ENCODE data around the gene OARD1.
"Not testable (repeated sequence)": the region's sequence is repeated elsewhere in the genome, so short reads cannot be mapped to it uniquely, and the experiment has no call there.

Gene OARD1

GRCh38 chr6:41071923-41072835 lies at the start of gene OARD1:
Gene OARD1 (minus strand): TSS chr6:41072356. CDS start chr6:41071634, 722 bp downstream.
- FAIRE-seq = peak; percentile 94

DNA sequence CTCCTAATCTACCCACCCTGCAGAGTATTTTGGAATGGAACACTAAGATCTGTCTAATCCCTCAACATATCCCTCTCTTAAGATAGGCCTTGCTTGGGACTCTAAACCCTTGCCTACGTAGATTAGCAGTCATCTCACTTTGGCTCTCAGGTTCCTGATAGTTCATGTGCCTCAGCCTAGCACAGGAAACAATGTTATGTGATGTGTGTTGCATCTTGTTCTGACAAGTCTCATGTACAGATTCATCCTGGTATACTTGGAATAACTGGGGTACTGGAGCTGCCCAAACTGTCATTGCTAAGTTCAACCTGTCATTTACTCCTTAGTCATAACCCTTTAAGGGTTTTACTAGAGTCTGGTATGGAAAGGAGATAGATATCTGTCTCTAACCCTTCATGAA lies 47.9 kb upstream of the OARD1 start:
- no peak for FAIRE-seq

GRCh38 chr6:41119508-41119907 lies 47.4 kb upstream of the OARD1 start:
- FAIRE-seq = no peak

- not testable (repeated sequence) for FAIRE-seq
Observed at GRCh38 chr6:41115027-41115426, 42.9 kb upstream of the OARD1 start.

DNA sequence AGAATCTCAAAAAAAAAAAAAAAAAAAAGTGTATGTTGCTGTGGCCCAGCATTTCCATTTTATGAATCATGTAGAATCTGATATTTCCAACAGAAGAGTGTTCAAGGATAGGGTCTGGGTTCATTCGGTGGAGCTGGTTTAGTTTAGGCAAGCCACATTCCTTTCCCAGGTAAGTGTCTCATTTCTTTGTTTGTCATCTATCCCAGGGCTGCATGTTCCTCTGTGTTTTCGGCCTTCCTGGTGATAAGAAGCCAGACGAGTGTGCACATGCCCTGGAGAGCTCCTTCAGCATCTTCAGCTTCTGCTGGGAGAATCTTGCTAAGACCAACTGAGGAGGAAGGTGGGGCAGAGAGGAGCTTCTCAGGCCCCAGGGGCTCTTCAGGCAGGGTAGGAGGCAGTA lies 38.9 kb upstream of the OARD1 start:
- no peak for FAIRE-seq

DNA sequence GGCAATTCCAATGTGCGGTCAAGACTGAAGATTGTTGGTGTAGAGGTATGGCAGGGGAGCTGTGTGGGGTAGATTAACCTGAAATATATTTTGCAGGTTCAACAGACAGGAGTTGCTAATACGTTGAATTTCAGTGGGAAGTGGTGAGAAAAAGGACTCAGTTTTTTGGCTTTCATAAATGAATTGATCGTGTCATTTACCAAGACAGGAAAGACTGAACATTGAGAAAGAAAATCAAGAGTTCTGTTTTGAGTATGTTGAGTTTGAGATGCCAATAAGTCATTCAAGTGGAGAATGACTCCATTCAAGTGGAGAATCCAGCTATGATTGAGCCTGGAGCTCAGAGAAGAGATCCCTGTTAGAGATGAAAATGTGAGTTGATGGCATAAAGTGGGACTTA lies 31.7 kb upstream of the OARD1 start:
- no peak for FAIRE-seq

GRCh38 chr6:41100871-41101287 lies 28.7 kb upstream of the OARD1 start:
- no peak for FAIRE-seq

DNA sequence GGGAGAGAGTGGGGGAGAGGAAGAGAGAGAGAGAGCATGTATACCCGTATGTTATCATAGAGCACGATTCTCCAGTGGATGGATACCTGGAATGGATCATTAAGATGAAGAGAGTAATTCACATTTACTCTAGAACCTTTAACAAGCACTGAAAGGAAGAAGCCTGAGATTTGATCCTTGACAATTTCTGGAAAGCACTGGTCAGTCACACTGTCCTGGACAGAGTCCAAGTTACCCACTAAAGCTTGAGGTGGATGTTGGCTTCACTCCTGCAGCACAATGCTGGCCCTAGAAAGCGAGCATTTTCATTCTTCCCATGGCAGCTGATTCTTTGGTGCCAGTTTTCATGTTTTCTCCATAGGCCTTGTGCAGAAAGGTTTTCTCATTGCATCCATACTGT lies 26.2 kb upstream of the OARD1 start:
- no peak for FAIRE-seq

- FAIRE-seq = no peak
Observed at GRCh38 chr6:41097467-41098090, 25.4 kb upstream of the OARD1 start.

GRCh38 chr6:41093729-41094128 lies 21.6 kb upstream of the OARD1 start:
- no peak for FAIRE-seq

- FAIRE-seq = no peak
Observed at GRCh38 chr6:41092421-41093140, 20.4 kb upstream of the OARD1 start.

- no peak for FAIRE-seq
Observed at GRCh38 chr6:41090841-41091761, 18.9 kb upstream of the OARD1 start.

DNA sequence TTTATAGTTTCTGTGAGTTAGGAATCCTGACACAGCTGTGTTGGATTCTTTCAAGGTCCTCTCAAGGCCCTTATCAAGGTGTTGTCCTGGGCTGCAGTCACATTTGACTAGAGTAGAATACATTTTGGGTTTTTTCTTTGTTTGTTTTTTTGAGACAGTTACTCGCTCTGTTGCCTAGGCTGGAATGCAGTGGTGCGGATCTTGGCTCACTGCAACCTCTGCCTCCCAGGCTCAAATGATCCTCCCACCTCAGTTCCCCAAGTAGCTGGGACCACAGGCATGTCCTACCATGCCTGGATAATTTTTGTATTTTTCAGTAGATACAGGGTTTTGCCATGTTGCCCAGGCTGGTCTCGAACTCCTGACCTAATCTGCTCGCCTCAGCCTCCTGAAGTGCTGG lies 16.3 kb upstream of the OARD1 start:
- FAIRE-seq = no peak

DNA sequence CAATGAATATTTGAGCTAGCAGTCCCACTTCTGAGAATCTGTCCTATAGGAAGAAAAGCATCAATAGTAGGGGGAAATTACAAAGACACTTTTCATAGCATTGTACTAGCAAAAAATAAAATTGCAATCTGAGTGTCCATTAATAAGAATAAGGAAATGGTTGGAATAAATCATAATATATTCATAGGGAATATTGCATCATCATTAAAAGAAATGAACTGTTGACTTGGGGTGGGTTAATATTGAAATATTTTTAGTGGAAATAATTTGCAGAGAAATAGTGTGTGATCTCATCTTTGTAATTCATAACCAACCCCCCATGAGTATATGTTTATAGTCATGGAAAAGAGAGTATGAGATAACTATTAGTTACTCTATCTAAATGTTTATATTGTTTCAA lies 13.0 kb upstream of the OARD1 start:
- no peak for FAIRE-seq

GRCh38 chr6:41083072-41083471 lies 10.9 kb upstream of the OARD1 start:
- FAIRE-seq = peak; percentile 5

DNA sequence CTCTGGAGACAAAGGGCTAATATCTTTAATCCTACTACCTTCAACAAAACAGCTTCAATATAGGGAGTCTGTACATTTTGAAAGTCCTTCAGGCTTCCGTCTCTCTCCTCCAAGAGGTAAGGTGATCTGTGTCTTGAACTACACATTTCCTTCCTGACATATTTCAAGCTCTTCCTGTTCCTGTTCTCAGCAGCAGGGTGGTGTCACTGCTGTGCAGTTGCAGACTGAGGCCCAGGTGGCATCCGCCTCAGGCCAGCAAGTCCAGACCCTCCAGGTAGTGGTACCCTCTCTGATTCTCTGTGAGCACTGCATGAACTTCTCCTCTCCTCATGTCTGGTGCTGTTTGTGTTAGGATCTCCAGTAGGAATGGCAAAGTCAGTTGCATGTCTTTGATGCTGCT lies 8.5 kb upstream of the OARD1 start:
- no peak for FAIRE-seq

DNA sequence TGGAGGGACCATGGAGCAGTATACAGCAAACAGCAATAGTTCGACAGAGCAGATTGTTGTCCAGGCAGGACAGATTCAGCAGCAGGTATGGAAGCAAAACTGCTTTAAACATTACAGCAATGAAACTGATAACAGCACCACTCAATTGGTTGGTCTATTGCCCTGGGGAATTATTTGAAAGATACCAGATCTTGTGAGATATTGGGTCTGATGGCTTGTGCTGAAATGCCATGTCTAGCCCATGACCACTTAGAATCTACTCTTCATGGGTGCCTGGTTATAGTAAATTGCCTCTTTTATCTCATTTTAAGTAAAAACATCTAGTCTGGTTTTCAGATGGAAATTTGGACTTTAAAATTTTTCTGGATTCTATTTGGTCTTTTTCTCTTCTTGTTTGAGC lies 6.9 kb upstream of the OARD1 start:
- no peak for FAIRE-seq

- FAIRE-seq = no peak
Observed at GRCh38 chr6:41078101-41078500, 5.9 kb upstream of the OARD1 start.

DNA sequence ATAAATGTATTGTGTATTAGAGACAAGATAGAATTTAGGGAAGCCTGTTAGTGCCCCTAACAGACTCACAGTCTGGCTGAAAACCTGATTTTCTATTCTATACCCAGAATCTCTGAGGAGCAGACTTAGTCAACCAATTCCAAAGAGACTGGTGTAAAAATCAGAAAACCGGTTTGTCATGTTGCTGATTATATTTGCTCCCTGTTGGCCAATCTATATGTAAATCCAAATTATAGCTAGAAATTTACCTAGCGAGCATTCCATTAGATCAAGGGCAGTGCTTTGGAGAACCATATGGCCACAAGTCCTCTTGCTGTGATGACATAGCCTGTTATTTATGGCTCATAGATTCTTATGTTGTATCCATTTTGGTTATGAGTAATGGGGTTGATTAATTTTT lies 5.4 kb upstream of the OARD1 start:
- no peak for FAIRE-seq

DNA sequence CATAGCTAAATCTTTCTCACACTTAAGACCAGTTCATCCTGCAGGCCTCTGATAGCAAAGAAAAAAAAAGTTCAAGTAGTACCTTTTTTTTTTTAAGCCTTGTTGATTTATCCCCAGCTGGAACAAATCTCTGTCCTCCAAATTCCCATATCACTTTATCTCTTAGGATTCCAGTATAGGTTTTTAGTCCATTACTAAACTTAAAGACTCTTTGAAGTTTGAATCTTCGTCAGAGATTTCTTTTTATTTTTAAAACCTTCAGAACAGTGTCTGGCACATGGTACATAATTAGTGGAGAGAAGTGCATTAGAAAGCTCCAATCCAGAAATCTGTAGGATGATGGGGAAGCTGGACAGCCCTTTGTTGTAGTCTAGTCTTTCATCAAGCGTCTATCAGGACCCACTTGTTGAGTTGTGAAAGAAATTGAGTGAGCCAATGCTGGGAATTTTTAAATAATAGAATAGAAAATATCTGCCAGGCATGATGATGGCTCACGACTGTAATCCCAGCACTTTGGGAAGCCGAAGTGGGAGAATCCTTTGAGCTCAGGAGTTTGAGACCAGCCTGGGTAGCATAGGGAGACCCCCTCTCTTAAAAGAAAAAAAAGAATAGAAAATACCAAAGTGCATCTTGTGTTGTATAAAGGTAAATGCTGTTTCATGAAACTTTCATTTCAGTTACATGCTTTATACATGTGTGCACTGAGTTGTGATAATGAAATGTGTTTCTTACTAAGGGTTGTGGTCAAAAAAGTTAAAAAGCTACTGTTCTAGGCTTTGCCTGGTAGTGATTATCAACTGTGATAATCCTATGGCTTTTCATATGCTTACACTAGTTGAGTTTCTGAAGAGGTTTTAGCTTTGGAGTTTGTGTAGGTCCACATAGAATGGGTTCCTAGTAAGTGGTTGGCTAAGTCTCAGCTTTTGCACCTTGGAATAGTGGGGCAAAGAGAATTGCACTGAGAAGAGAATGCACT lies 3.8 kb upstream of the OARD1 start:
- no peak for FAIRE-seq

GRCh38 chr6:41074692-41075436 lies 2.7 kb upstream of the OARD1 start:
- no peak for FAIRE-seq
